A549 (cell line): ENCODE results near the gene KCNIP2. TPM values are rescaled to one million over a fixed set of nuclear protein-coding genes. Genes with fewer than 3 reads are reported as not detected.
A peak's percentile ranks its signal among the peaks of the same experiment; 100 is the strongest.

ENCODE experiments used
- ATAC-seq, 2 experiments: fragments of 200-7000 bp in 1 of 2; fragments of >200 bp in 1 of 2; cut with Nextera tagmentation in 1 of 2; cut with Tn5 transposase in 1 of 2; 3 replicates each; pipeline versions ENCODE4 v1.8.0 to v1.9.1; 2018 to 2020; ENCODE audit warnings: mild to moderate bottlenecking in 1 of 2, moderate library complexity in 1 of 2
- CTCF ChIA-PET: fragments of 300-600 bp; sonication (Branson Sonifier 250); formaldehyde crosslinking; extraction: SDS; loops from one replicate; lab custom pipeline; 2021; ENCODE audit warnings: antibody characterized with exemption, inconsistent platforms; lab: Yijun Ruan, JAX
- POLR2A ChIA-PET: fragments of 350-600 bp; formaldehyde crosslinking; extraction: SDS; loops from one replicate; lab custom pipeline; 2021; ENCODE audit warnings: antibody characterized with exemption, inconsistent platforms; lab: Yijun Ruan, JAX
- DNase-seq, 2 experiments: peaks; one replicate each; pipeline versions ENCODE4 v3.0.0 to v3.0.0-alpha.2; 2011 to 2016; ENCODE audit warnings: low read depth in 1 of 2, low spot score in 1 of 2
- FAIRE-seq: peaks from 2 replicates; lab custom pipeline; 2011; peaks lifted over from hg19 to GRCh38; lab: Jason Lieb, UNC
- H3K27ac ChIP-seq, 2 experiments: fragments of >200 bp; sonication (Bioruptor Twin); formaldehyde crosslinking; 3 replicates each; pipeline ENCODE4 v1.5.1; 2016 to 2017
- H3K4me1 ChIP-seq: fragments of >200 bp; sonication (Bioruptor Twin); formaldehyde crosslinking; 3 replicates; pipeline ENCODE4 v1.6.1; 2016
- H3K4me2 ChIP-seq: fragments of >200 bp; sonication (Bioruptor Twin); formaldehyde crosslinking; 3 replicates; pipeline ENCODE4 v1.6.1; 2016
- H3K4me3 ChIP-seq: fragments of >200 bp; sonication (Bioruptor Twin); formaldehyde crosslinking; 3 replicates; pipeline ENCODE4 v1.5.1; 2016
- H3K9me3 ChIP-seq: fragments of >200 bp; sonication (Bioruptor Twin); formaldehyde crosslinking; 3 replicates; pipeline ENCODE4 v1.6.1; 2016
- CBX8 ChIP-seq: fragments of 200-600 bp; sonication (generic); IDR thresholded peaks from 2 replicates; pipeline ENCODE4 v1.6.1; 2016
- CHD4 ChIP-seq: fragments of 200-600 bp; sonication (generic); IDR thresholded peaks from 2 replicates; pipeline ENCODE4 v1.6.1; 2016; ENCODE audit warnings: antibody characterized with exemption, mild to moderate bottlenecking, borderline replicate concordance
- EHF ChIP-seq: fragments of 250-450 bp; sonication (Bioruptor Pico); IDR thresholded peaks from 2 replicates; pipeline ENCODE4 v1.5.0; 2020; ENCODE audit warnings: mild to moderate bottlenecking
- ESRRA ChIP-seq: fragments of 150-350 bp; IDR thresholded peaks from 2 replicates; pipeline ENCODE4 v1.6.1; 2014; ENCODE audit warnings: mild to moderate bottlenecking, low read length, borderline replicate concordance
- FOSB ChIP-seq: fragments of 250-450 bp; sonication (Bioruptor Pico); IDR thresholded peaks from 2 replicates; pipeline ENCODE4 v1.5.0; 2020; ENCODE audit warnings: mild to moderate bottlenecking, moderate library complexity
- FOSL2 ChIP-seq, 2 experiments: fragments of 450-650 bp in 1 of 2; fragments of >200 bp in 1 of 2; sonication (Bioruptor Twin) in 1 of 2; formaldehyde crosslinking; IDR thresholded peaks; 2 replicates each; pipeline versions ENCODE4 v1.5.0 to v1.6.1; 2016 to 2020; ENCODE audit warnings: mild to moderate bottlenecking in 1 of 2, moderate library complexity in 1 of 2
- GATA3 ChIP-seq: IDR thresholded peaks from 2 replicates; pipeline ENCODE4 v1.6.1; 2012; ENCODE audit warnings: borderline replicate concordance
- HDAC2 ChIP-seq: fragments of 200-600 bp; sonication (generic); IDR thresholded peaks from 2 replicates; pipeline ENCODE4 v1.6.1; 2016
- HEYL ChIP-seq: fragments of 250-450 bp; sonication (Bioruptor Pico); IDR thresholded peaks from 2 replicates; pipeline ENCODE4 v1.8.0; 2021; ENCODE audit warnings: mild to moderate bottlenecking, moderate library complexity
- HOXA7 ChIP-seq: fragments of 250-450 bp; sonication (Bioruptor Pico); IDR thresholded peaks from 2 replicates; pipeline ENCODE4 v1.5.0; 2020; ENCODE audit warnings: mild to moderate bottlenecking, moderate library complexity
- HOXB13 ChIP-seq: fragments of 250-450 bp; sonication (Bioruptor Pico); IDR thresholded peaks from 2 replicates; pipeline ENCODE4 v1.5.0; 2020; ENCODE audit warnings: low read depth, mild to moderate bottlenecking, moderate library complexity
- JUN ChIP-seq, 2 experiments: fragments of >200 bp; sonication (Bioruptor Twin); formaldehyde crosslinking; IDR thresholded peaks; 2 replicates in 1 of 2; 3 replicates in 1 of 2; pipeline ENCODE4 v1.6.1; 2016 to 2017
- JUNB ChIP-seq: fragments of >200 bp; sonication (Bioruptor Twin); formaldehyde crosslinking; IDR thresholded peaks from 2 replicates; pipeline ENCODE4 v1.6.1; 2016
- MAX ChIP-seq: IDR thresholded peaks from 2 replicates; pipeline ENCODE4 v1.6.1; 2012
- MAZ ChIP-seq: fragments of 150-350 bp; IDR thresholded peaks from 2 replicates; pipeline ENCODE4 v1.6.1; 2014; ENCODE audit warnings: antibody characterized with exemption, low read depth, low read length, borderline replicate concordance
- MYC ChIP-seq: IDR thresholded peaks from 2 replicates; pipeline ENCODE4 v1.6.1; 2012; ENCODE audit warnings: mild to moderate bottlenecking, inconsistent platforms, low read length, improper control_type of control experiment, borderline replicate concordance
- NFE2L2 ChIP-seq: fragments of 150-350 bp; conservative IDR thresholded peaks from 2 replicates; pipeline ENCODE4 v1.6.1; 2014; ENCODE audit warnings: low read length
- NR3C1 ChIP-seq: fragments of >200 bp; sonication (Bioruptor Twin); formaldehyde crosslinking; IDR thresholded peaks from 3 replicates; pipeline ENCODE4 v1.6.1; 2017
- PHF8 ChIP-seq: fragments of 200-600 bp; sonication (generic); IDR thresholded peaks from 2 replicates; pipeline ENCODE4 v1.6.1; 2016; ENCODE audit warnings: low read depth, mild to moderate bottlenecking, antibody characterized with exemption, moderate library complexity, borderline replicate concordance
- POLR2A ChIP-seq: IDR thresholded peaks from 2 replicates; pipeline ENCODE4 v1.6.1; 2012; ENCODE audit warnings: mild to moderate bottlenecking, low read length
- RAD21 ChIP-seq, 2 experiments: fragments of >200 bp in 1 of 2; sonication (Bioruptor Twin) in 1 of 2; formaldehyde crosslinking in 1 of 2; IDR thresholded peaks in 1 of 2; conservative IDR thresholded peaks in 1 of 2; 2 replicates in 1 of 2; 3 replicates in 1 of 2; pipeline ENCODE4 v1.6.1; 2012 to 2018; ENCODE audit warnings: inconsistent platforms in 1 of 2
- RARB ChIP-seq: fragments of 250-450 bp; sonication (Bioruptor Pico); IDR thresholded peaks from 2 replicates; pipeline ENCODE4 v1.8.0; 2021; ENCODE audit warnings: mild to moderate bottlenecking, moderate library complexity
- TFCP2L1 ChIP-seq: fragments of 250-450 bp; sonication (Bioruptor Pico); IDR thresholded peaks from 2 replicates; pipeline ENCODE4 v1.5.0; 2021; ENCODE audit warnings: mild to moderate bottlenecking
- TP53 ChIP-seq: fragments of 250-450 bp; sonication (Bioruptor Pico); IDR thresholded peaks from 2 replicates; pipeline ENCODE4 v1.5.0; 2021; ENCODE audit warnings: mild to moderate bottlenecking, moderate library complexity
- ZC3H11A ChIP-seq: fragments of 450-650 bp; IDR thresholded peaks from 2 replicates; pipeline ENCODE4 v1.6.1; 2014; ENCODE audit warnings: antibody characterized with exemption, mild to moderate bottlenecking
- WGBS: methylation state at CpG from one replicate; pipeline ENCODE4 v1.1.6; 2017; ENCODE audit errors: missing lambda C conversion rate; 5-methylcytosine and 5-hydroxymethylcytosine counted together
- polyA plus RNA-seq, 4 experiments: library from polyadenylated mRNA; depleted of rRNA in 3 of 4; stranded (reverse); fragments of >200 nt; fragmentation: RNase III in 1 of 4; extraction: RNeasy Plus Mini Kit Qiagen cat#74134 plus additional on column Dnase treatment in 1 of 4; gene quantifications; 2 replicates in 3 of 4; 3 replicates in 1 of 4; pipeline ENCODE4 v1.2.3, GENCODE V29; 2011 to 2017
- TF ChIP-seq, protein P1 (sequence below): fragments of 250-450 bp; sonication (Bioruptor Pico); IDR thresholded peaks from 2 replicates; pipeline ENCODE4 v1.5.0; 2021; ENCODE audit warnings: mild to moderate bottlenecking, moderate library complexity, borderline replicate concordance
- TF ChIP-seq, protein P2 (sequence below): fragments of 250-450 bp; sonication (Bioruptor Pico); IDR thresholded peaks from 2 replicates; pipeline ENCODE4 v1.5.0; 2020; ENCODE audit warnings: low read depth, mild to moderate bottlenecking, moderate library complexity
- TF ChIP-seq, protein P3 (sequence below): fragments of >200 bp; sonication (Bioruptor Twin); formaldehyde crosslinking; IDR thresholded peaks from 3 replicates; pipeline ENCODE4 v1.6.1; 2016

KCNIP2 gene
- polyA plus RNA-seq, 2 of the 4 experiments (the other 2 are of a cell fraction) = 0.88 to 1.3 TPM

DNA sequence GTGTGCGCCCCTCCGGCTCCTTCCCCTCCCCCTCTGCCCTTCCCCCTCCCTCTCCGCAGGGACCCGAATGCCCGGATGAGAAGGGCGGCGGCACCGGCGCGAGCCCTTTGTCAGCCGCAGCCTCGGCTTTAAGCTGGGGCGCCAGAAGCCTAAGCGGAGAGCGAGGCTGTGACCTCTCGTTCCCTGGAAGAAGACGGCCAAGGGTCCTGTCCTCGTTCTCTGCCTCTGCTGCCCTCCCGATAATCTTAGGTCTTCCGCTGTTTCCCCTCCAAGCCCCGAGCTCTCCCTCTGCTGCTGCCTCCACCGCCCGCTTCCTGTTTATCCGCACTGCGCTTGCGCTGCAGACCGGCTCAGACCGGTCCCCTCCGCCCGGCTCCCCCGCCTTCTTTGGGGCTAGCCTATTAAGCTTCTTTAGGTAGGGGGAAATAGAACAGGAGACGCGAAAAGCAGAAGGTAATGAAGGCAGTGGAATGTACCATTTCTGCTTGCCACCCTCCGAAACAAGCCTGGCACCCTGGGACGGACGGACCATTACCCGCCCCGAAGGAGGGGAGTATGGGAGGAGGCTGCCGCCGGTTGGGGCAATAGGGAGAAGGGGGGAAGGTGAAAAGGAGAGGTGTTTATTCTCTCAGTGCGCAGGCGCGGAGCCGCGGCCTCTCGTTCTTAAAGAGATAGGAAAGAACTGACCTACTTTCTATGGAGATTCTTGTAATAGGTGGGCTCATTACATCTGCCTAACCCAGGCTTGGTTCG is 25.3 kb downstream of the KCNIP2 start, which contains the start of gene OGA (continued):
- TF ChIP-seq, protein P1, sequence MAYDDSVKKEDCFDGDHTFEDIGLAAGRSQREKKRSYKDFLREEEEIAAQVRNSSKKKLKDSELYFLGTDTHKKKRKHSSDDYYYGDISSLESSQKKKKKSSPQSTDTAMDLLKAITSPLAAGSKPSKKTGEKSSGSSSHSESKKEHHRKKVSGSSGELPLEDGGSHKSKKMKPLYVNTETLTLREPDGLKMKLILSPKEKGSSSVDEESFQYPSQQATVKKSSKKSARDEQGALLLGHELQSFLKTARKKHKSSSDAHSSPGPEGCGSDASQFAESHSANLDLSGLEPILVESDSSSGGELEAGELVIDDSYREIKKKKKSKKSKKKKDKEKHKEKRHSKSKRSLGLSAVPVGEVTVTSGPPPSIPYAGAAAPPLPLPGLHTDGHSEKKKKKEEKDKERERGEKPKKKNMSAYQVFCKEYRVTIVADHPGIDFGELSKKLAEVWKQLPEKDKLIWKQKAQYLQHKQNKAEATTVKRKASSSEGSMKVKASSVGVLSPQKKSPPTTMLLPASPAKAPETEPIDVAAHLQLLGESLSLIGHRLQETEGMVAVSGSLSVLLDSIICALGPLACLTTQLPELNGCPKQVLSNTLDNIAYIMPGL (CRISPR knock-in tag) = no peak
- TF ChIP-seq HDAC2 (no peak), PHF8 (peak; percentile 54; the same call in 1 of the 2 replicates), POLR2A (peak; percentile 86), FOSL2 (IDR thresholded peaks at IDR 0.05) (no peak), FOSL2 (CRISPR knock-in tag; IDR thresholded peaks at IDR 0.05) (no peak), CHD4 (no peak)

DNA sequence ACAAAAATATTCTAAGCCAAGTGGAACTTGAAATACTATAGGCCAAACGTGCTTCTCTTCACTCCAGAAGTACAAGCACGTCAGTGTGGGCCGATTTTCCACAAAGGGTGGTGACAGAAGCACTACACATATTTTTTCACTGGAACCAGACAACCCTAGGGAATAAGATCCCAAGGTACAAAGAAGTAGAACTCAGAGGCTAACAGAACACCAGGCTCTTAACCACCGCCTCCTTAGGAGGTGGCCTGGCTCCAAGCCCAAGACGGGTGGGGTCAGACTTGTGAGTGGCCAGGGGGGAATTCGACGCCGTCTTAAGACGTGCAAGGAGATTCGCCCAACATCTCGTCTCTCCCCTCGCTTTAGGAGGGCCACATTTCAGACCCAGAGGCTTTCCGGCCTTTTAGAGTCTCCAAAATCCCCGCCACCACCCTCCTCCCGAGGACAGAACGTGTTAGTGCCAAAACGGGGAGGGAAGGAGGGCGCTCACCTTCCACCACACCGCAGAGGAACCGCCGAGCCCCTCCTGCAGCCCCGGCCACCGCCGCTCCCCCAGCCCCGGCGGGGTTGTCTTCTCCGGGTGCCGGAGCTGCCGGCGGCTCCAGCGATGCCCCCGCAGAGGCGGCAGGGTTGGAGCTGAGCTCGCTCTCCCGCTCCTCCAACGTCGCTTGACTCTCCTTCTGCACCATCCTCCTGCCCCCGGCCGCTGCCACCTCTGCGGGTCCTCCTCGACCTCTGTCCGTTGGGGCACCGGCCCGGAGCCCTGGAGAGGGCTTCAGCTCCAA is 26.1 kb downstream of the KCNIP2 start:
- Histone ChIP-seq H3K4me3 (peak overlapping the region; percentile 96), H3K27ac (peak overlapping the region; percentile 95 to 97), H3K9me3 (no peaks in the 10 kb centered on the region), H3K4me1 (peaks cover 30% of the 10 kb centered on the region), H3K4me2 (peak overlapping the region; percentile 89)
- 1% methylated on average over 31 of the region's 44 CpGs for WGBS
- ATAC-seq (peak; percentile 63 to 75), FAIRE-seq (no peak), DNase-seq (peak; percentile 74 to 91)
- TF ChIP-seq JUN (IDR thresholded peaks at IDR 0.05) = 0 out of 5 replicates have a peak, but pooled peaks of 1 of the 2 experiments have one; percentile 6
- no peak for TF ChIP-seq JUNB
- no peak for TF ChIP-seq FOSB (CRISPR knock-in tag)
- no peak; the same call in 1 of the 2 replicates for TF ChIP-seq POLR2A
- no peak for TF ChIP-seq ESRRA
- TF ChIP-seq NFE2L2 = no peak
- no peak for TF ChIP-seq TFCP2L1
- TF ChIP-seq HEYL (CRISPR knock-in tag) = no peak
- no peak for TF ChIP-seq MYC
- TF ChIP-seq TP53 (CRISPR knock-in tag) = 0 out of 2 replicates have a peak, but pooled peaks have one; percentile 24
- TF ChIP-seq, protein P2, sequence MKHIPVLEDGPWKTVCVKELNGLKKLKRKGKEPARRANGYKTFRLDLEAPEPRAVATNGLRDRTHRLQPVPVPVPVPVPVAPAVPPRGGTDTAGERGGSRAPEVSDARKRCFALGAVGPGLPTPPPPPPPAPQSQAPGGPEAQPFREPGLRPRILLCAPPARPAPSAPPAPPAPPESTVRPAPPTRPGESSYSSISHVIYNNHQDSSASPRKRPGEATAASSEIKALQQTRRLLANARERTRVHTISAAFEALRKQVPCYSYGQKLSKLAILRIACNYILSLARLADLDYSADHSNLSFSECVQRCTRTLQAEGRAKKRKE (CRISPR knock-in tag) = no peak
- no peak for TF ChIP-seq RAD21 (conservative IDR thresholded peaks at IDR 0.05 in 1 of 2, IDR thresholded peaks at IDR 0.05 in 1 of 2)
- TF ChIP-seq EHF = no peak
- no peak for TF ChIP-seq HOXA7
- TF ChIP-seq NR3C1 = no peak
- CTCF ChIA-PET = interaction anchor here (0.6 to 5.6 kb wide), 12 partner anchors 8 to 193 kb away, joined by 3 to 47 read pairs (median 4); no protein-coding TSS in a partner anchor
- POLR2A ChIA-PET = interaction anchor here (0.6 to 2.0 kb wide), 20 partner anchors 10 to 463 kb away, joined by 3 to 24 read pairs (median 4); partner anchors contain the start of genes ARMH3, BTRC, KCNIP2 and NOLC1

DNA sequence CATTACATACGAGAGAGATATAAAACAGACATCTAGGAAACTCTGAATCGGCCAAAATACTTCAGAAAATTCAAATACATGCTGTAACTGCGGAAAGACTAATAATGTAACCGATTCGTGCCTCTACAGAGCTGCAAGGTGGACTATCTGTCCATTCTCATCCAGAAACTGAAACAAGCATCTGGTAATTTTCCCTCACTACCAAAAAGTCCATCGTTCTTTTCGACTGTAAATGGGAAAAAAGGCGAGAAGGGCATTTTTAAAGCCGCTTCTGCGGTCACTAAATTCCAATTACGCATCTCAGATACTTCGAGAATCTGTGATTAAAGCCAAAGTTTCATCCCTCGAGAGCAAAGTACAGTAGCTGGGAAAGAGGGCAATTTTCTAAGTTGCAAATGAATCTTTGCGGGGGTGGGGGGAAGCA is 26.7 kb downstream of the KCNIP2 start:
- DNase-seq = no peak
- Histone ChIP-seq H3K4me3 (peak overlapping the region; percentile 96), H3K4me1 (peaks cover 30% of the 10 kb centered on the region), H3K27ac (peak overlapping the region; percentile 95 to 97), H3K4me2 (peak overlapping the region; percentile 89), H3K9me3 (no peaks in the 10 kb centered on the region)
- 2% methylated on average over 14 of the region's 14 CpGs for WGBS
- ATAC-seq = no peak
- no peak for TF ChIP-seq HDAC2
- TF ChIP-seq, protein P3, sequence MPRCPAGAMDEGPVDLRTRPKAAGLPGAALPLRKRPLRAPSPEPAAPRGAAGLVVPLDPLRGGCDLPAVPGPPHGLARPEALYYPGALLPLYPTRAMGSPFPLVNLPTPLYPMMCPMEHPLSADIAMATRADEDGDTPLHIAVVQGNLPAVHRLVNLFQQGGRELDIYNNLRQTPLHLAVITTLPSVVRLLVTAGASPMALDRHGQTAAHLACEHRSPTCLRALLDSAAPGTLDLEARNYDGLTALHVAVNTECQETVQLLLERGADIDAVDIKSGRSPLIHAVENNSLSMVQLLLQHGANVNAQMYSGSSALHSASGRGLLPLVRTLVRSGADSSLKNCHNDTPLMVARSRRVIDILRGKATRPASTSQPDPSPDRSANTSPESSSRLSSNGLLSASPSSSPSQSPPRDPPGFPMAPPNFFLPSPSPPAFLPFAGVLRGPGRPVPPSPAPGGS = no peak
- no peak for TF ChIP-seq CBX8
- TF ChIP-seq FOSL2 (IDR thresholded peaks at IDR 0.05) = no peak
- TF ChIP-seq FOSL2 (CRISPR knock-in tag; IDR thresholded peaks at IDR 0.05) = no peak
- TF ChIP-seq MAZ = no peak
- TF ChIP-seq MAX = no peak
- TF ChIP-seq, protein P1 (CRISPR knock-in tag) = no peak
- no peak for TF ChIP-seq HOXB13 (CRISPR knock-in tag)
- no peak for TF ChIP-seq GATA3
- no peak for TF ChIP-seq ZC3H11A
- no peak for TF ChIP-seq JUNB
- TF ChIP-seq RARB (CRISPR knock-in tag) = no peak
- ChIA-PET POLR2A (interaction anchor here (2.0 kb wide), 1 partner anchor 34 kb away, joined by 24 read pairs; the partner anchor contains the start of gene NPM3), CTCF (interaction anchor here (1.0 kb wide), 2 partner anchors 11 to 193 kb away, joined by 3 to 5 read pairs; no protein-coding TSS in a partner anchor)
- no peak for FAIRE-seq
